ENCODE results near the gene PDE4D. TPM values are rescaled to one million over a fixed set of nuclear protein-coding genes. Genes with fewer than 3 reads are reported as not detected.
"Not testable (repeated sequence)": the region's sequence is repeated elsewhere in the genome, so short reads cannot be mapped to it uniquely, and the experiment has no call there.

PDE4D gene
- total RNA-seq, 1 donor from 2014 or later, result 50.0 TPM

GRCh38 chr5:59597690-59598546, 295.6 kb downstream of the PDE4D start:
- Mint-ChIP-seq H3K27me3 (no peaks in the 10 kb centered on the region), H3K36me3 (peaks cover 9% of the 10 kb centered on the region), H3K4me1 (ENCODE audit: unreplicated experiment) (peaks cover 41% of the 10 kb centered on the region), H3K9me3 (no peaks in the 10 kb centered on the region), H3K27ac (peak overlapping the region; percentile 46), H3K4me3 (peak overlapping the region; percentile 73)
- TF ChIP-seq CTCF (conservative IDR thresholded peaks at IDR 0.05), result no peak
- DNase-seq (ENCODE audit: extremely low spot score, unreplicated experiment), result no peak

GRCh38 chr5:59596586-59597350, 296.8 kb downstream of the PDE4D start:
- H3K36me3 Mint-ChIP-seq, result peaks cover 4% of the 10 kb centered on the region
- DNase-seq (ENCODE audit: extremely low spot score, unreplicated experiment), result no peak
- H3K4me3 Mint-ChIP-seq, result no peak overlapping the region
- no peak for TF ChIP-seq CTCF (conservative IDR thresholded peaks at IDR 0.05)
- no peaks in the 10 kb centered on the region for H3K27me3 Mint-ChIP-seq
- no peaks in the 10 kb centered on the region for H3K9me3 Mint-ChIP-seq
- peaks cover 47% of the 10 kb centered on the region for H3K4me1 Mint-ChIP-seq (ENCODE audit: unreplicated experiment)
- no peak overlapping the region for H3K27ac Mint-ChIP-seq

GRCh38 chr5:59594118-59594517, 299.4 kb downstream of the PDE4D start:
- H3K27ac Mint-ChIP-seq; DNase-seq (ENCODE audit: extremely low spot score, unreplicated experiment); H3K4me3 Mint-ChIP-seq; H3K27me3 Mint-ChIP-seq; H3K36me3 Mint-ChIP-seq; H3K9me3 Mint-ChIP-seq: not testable (repeated sequence)
- peaks cover 41% of the 10 kb centered on the region for H3K4me1 Mint-ChIP-seq (ENCODE audit: unreplicated experiment)

GRCh38 chr5:59593439-59594007, 300.0 kb downstream of the PDE4D start:
- no peaks in the 10 kb centered on the region for H3K9me3 Mint-ChIP-seq
- no peaks in the 10 kb centered on the region for H3K27me3 Mint-ChIP-seq
- H3K36me3 Mint-ChIP-seq, result peaks cover 4% of the 10 kb centered on the region
- no peak for TF ChIP-seq CTCF (conservative IDR thresholded peaks at IDR 0.05)
- no peak overlapping the region for H3K27ac Mint-ChIP-seq
- no peak for DNase-seq (ENCODE audit: extremely low spot score, unreplicated experiment)
- H3K4me1 Mint-ChIP-seq (ENCODE audit: unreplicated experiment), result peaks cover 37% of the 10 kb centered on the region
- no peak overlapping the region for H3K4me3 Mint-ChIP-seq

GRCh38 chr5:59592101-59592500, 301.4 kb downstream of the PDE4D start:
- DNase-seq (ENCODE audit: extremely low spot score, unreplicated experiment), result no peak
- Mint-ChIP-seq H3K27ac (peak overlapping the region; percentile 35), H3K27me3 (no peaks in the 10 kb centered on the region), H3K36me3 (peaks cover 4% of the 10 kb centered on the region), H3K4me3 (peak overlapping the region; percentile 13), H3K4me1 (ENCODE audit: unreplicated experiment) (peaks cover 40% of the 10 kb centered on the region), H3K9me3 (no peaks in the 10 kb centered on the region)
- no peak for TF ChIP-seq CTCF (conservative IDR thresholded peaks at IDR 0.05)

All from type B pancreatic cell (in vitro differentiated cells).